GM23338 (cell line): ENCODE measurements around the gene GPT2.

Experiments
- CREB1 ChIP-seq: fragments of 250-450 bp; sonication (Bioruptor Pico); IDR thresholded peaks from 2 replicates; pipeline ENCODE4 v1.5.0; 2020; ENCODE audit warnings: low read depth, mild to moderate bottlenecking, moderate library complexity
- CTCF ChIP-seq, 2 experiments: fragments of 200-600 bp in 1 of 2; sonication (generic) in 1 of 2; conservative IDR thresholded peaks; 2 replicates each; pipeline versions ENCODE4 v1.5.1 to v1.6.1; 2016 to 2017; ENCODE audit warnings: antibody characterized with exemption in 2 of 2, low read depth in 2 of 2, mild to moderate bottlenecking in 2 of 2, moderate library complexity in 1 of 2
- ETS1 ChIP-seq: IDR thresholded peaks from 2 replicates; pipeline ENCODE4 v1.6.1; 2016; ENCODE audit warnings: antibody characterized with exemption
- EZH2 ChIP-seq: fragments of 200-600 bp; sonication (generic); IDR thresholded peaks from one replicate; pipeline ENCODE4 v1.8.0; 2017; ENCODE audit warnings: antibody characterized with exemption, mild to moderate bottlenecking, low read depth; ENCODE audit not compliant: unreplicated experiment
- EZH2phosphoT487 ChIP-seq: fragments of 200-600 bp; sonication (generic); IDR thresholded peaks from one replicate; pipeline ENCODE4 v1.8.1; 2018; ENCODE audit warnings: antibody characterized with exemption; ENCODE audit not compliant: unreplicated experiment
- JUNB ChIP-seq: IDR thresholded peaks from one replicate; pipeline ENCODE4 v1.6.1; 2016; ENCODE audit warnings: antibody characterized with exemption; ENCODE audit not compliant: unreplicated experiment
- NANOG ChIP-seq: IDR thresholded peaks from 2 replicates; pipeline ENCODE4 v1.6.1; 2016; ENCODE audit warnings: antibody characterized with exemption, borderline replicate concordance
- POLR2AphosphoS5 ChIP-seq: IDR thresholded peaks from 2 replicates; pipeline ENCODE4 v1.6.1; 2016; ENCODE audit warnings: antibody characterized with exemption, low read depth
- REST ChIP-seq: IDR thresholded peaks from one replicate; pipeline ENCODE4 v1.6.1; 2018; ENCODE audit warnings: antibody characterized with exemption; ENCODE audit not compliant: unreplicated experiment
- STAT1 ChIP-seq: IDR thresholded peaks from one replicate; pipeline ENCODE4 v1.6.1; 2016; ENCODE audit warnings: antibody characterized with exemption; ENCODE audit not compliant: unreplicated experiment
- ZNF114 ChIP-seq: fragments of 250-450 bp; sonication (Bioruptor Pico); IDR thresholded peaks from 2 replicates; pipeline ENCODE4 v1.5.0; 2020; ENCODE audit warnings: mild to moderate bottlenecking, moderate library complexity
- ZNF331 ChIP-seq: fragments of 250-450 bp; sonication (Bioruptor Pico); IDR thresholded peaks from 2 replicates; pipeline ENCODE4 v1.5.0; 2020; ENCODE audit warnings: low read depth, mild to moderate bottlenecking, moderate library complexity

GRCh38 chr16:46843898-46844642 lies 40.1 kb upstream of the GPT2 start:
- TF ChIP-seq CTCF (conservative IDR thresholded peaks at IDR 0.05; ENCODE audit: low read depth in 2 of 2) = no peak
- no peak for TF ChIP-seq POLR2AphosphoS5
- TF ChIP-seq CREB1 = no peak
- TF ChIP-seq REST = no peak
- TF ChIP-seq EZH2 = no peak
- TF ChIP-seq JUNB = no peak
- TF ChIP-seq EZH2phosphoT487 = no peak
- TF ChIP-seq ETS1 = no peak
- no peak for TF ChIP-seq ZNF114 (CRISPR knock-in tag)
- no peak for TF ChIP-seq ZNF331 (CRISPR knock-in tag)
- no peak for TF ChIP-seq NANOG
- no peak for TF ChIP-seq STAT1
